ENCODE measurements around the gene MGAT5.
"Not testable (repeated sequence)": the region's sequence is repeated elsewhere in the genome, so short reads cannot be mapped to it uniquely, and the experiment has no call there.

Gene MGAT5

GRCh38 chr2:134280726-134281125, 26.9 kb downstream of the MGAT5 start:
- DNase-seq: no peak

GRCh38 chr2:134281815-134282419, 28.0 kb downstream of the MGAT5 start:
- DNase-seq: no peak

- DNase-seq: peak in 1 of 4 experiments; percentile 7
Measured at GRCh38 chr2:134282629-134283400, 28.9 kb downstream of the MGAT5 start.

- DNase-seq: no peak
Measured at GRCh38 chr2:134283661-134284060, 29.8 kb downstream of the MGAT5 start.

- no peak for DNase-seq
Measured at GRCh38 chr2:134284119-134284670, 30.3 kb downstream of the MGAT5 start.

- DNase-seq: no peak
Measured at GRCh38 chr2:134287323-134287722, 33.5 kb downstream of the MGAT5 start.

- no peak for DNase-seq
Measured at GRCh38 chr2:134288814-134289213, 34.9 kb downstream of the MGAT5 start.

- no peak for DNase-seq
Measured at GRCh38 chr2:134289225-134289624, 35.4 kb downstream of the MGAT5 start.

- DNase-seq: no peak
Measured at GRCh38 chr2:134290358-134290757, 36.5 kb downstream of the MGAT5 start.

GRCh38 chr2:134292514-134292913, 38.6 kb downstream of the MGAT5 start:
- DNase-seq: no peak

- DNase-seq: no peak
Measured at GRCh38 chr2:134293719-134294537, 40.1 kb downstream of the MGAT5 start.

GRCh38 chr2:134294598-134294997, 40.7 kb downstream of the MGAT5 start:
- DNase-seq: not testable (repeated sequence)

- no peak for DNase-seq
Measured at GRCh38 chr2:134295441-134295840, 41.6 kb downstream of the MGAT5 start.

- DNase-seq: no peak
Measured at GRCh38 chr2:134296301-134296700, 42.4 kb downstream of the MGAT5 start.

GRCh38 chr2:134299334-134299733, 45.5 kb downstream of the MGAT5 start:
- no peak for DNase-seq

GRCh38 chr2:134300585-134300984, 46.7 kb downstream of the MGAT5 start:
- no peak for DNase-seq

- no peak for DNase-seq
Measured at GRCh38 chr2:134301099-134301927, 47.4 kb downstream of the MGAT5 start.

- DNase-seq: no peak
Measured at GRCh38 chr2:134301928-134302260, 48.0 kb downstream of the MGAT5 start.

- no peak for DNase-seq
Measured at GRCh38 chr2:134304394-134305108, 50.7 kb downstream of the MGAT5 start.

GRCh38 chr2:134305109-134305491, 51.2 kb downstream of the MGAT5 start:
- no peak for DNase-seq

GRCh38 chr2:134306521-134306920, 52.6 kb downstream of the MGAT5 start:
- no peak for DNase-seq

- DNase-seq: no peak
Measured at GRCh38 chr2:134307334-134307733, 53.5 kb downstream of the MGAT5 start.

Measured in activated CD4-positive, CD25-positive, alpha-beta regulatory T cell (primary cell).